Stimulated activated CD4-positive, alpha-beta T cell treated with anti-CD3 and anti-CD28 coated beads, Interleukin-12 subunit alpha, Interleukin-12 subunit beta, amount 100 ng/mL, for 24 hours (primary cell): Measurements from ENCODE around the gene AZU1.
A peak's percentile ranks its signal among the peaks of the same experiment; 100 is the strongest.
"Not testable (repeated sequence)": the region's sequence is repeated elsewhere in the genome, so short reads cannot be mapped to it uniquely, and the experiment has no call there.

Experiments
- DNase-seq, 2 experiments: peaks; one replicate each; pipeline ENCODE4 v3.0.0-alpha.2; 2020; ENCODE audit warnings: low read depth in 2 of 2

Gene AZU1

DNA sequence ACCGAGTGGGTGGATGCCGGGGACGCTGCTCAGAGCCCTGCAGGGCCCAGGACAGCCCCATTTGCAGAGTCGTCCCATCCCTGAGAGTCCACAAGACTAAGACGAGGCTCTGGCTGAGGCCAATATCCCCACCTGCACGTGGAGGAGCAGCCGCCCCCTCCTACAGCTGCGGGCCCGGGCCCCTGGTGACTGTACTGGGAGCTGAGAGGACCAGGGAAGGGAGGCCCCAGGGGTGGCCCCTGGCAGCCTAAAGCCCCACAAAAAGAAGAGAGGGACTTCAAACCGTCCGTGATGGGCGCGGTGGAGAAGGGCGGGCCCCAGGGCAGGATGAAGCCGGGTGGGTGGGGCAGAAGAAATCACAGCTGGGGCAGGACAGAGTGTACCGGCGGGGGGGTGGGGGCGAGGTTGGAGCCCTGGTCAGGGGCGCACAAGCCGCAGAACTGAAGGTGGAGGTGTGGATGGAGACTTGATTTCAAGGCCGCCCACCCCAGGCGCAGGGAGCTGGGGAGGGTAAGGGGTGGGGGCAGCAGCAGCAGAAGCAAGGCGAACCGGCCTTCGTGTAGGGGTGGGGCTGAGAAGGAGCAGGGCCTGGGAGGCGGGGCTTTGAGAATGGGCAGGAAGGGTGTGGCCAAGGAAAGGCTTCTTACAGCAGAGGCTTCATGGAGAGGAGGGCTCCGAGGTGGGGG lies 44.8 kb downstream of the AZU1 start:
- DNase-seq: peak in 1 of 2 experiments; percentile 74

DNA sequence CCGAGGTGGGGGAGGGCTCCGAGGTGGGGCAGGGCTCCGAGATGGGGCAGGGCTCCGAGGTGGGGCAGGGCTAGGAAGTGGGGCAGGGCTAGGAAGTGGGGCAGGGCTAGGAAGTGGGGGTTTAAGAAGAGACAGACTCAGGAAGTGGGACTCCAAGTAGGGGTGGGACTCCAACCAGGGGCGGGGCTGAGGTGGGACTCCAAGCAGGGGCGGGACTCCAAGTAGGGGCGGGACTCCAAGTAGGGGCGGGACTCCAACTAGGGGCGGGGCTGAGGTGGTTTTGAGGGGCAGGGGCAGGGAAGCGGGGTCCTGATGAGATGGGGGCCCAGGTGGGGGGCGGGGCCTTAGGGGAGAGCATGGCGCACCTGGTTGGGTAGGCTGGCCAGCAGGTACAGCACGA lies 45.4 kb downstream of the AZU1 start:
- DNase-seq: peak in 1 of 2 experiments; percentile 43

DNA sequence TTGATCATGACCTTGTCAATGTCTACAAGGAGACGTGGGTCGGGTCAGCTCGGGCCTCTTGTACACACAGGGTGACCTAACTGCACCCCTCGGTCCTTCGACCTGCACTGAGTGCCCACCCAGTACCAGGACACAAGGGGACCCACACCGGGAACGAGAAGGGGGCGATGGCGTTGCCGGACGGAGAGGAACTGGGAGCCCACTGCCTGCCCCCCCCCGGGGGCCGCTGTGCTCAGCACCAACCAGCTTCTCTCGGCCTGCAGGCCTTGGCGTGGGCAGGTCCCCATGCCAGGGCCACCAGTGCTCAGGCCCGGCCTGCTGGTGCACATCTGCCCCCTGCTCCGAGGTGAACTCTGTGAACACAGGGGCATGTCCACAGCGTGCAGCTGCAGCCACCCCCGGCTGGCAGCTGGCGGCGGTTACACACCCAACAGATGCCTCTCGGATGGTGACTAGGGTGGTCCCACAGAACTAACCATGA lies 46.0 kb downstream of the AZU1 start:
- no peak for DNase-seq

DNA sequence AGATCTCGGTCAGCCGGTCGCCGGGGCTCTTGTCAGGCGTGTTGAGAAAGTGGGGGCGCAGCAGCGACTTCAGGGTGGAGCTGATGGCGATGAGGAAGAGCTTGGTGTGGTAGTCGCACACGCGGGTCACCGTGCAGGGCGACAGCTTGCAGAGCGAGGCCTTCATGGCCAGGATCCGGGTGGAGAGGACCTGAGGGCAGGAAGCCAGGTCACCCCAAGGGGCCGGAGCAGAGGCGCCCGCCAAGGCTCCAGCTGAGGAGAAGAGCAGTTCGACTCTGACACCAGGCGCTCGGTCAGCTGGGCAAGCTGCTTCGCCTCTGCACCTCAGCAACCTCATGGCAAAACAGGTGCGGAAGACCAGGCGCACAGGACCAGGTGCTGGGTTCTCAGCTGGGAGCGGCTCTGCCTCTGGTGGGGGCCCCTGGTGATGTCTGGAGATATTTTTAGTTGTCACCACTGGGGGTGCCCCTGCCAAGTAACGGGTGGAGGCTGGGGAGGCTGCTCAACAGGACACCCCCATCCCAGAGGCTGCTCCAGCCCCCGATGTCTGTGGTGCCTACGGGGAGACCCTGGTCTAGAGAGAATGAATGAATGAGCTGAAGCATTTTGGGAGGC lies 47.7 kb downstream of the AZU1 start:
- no peak for DNase-seq

DNA sequence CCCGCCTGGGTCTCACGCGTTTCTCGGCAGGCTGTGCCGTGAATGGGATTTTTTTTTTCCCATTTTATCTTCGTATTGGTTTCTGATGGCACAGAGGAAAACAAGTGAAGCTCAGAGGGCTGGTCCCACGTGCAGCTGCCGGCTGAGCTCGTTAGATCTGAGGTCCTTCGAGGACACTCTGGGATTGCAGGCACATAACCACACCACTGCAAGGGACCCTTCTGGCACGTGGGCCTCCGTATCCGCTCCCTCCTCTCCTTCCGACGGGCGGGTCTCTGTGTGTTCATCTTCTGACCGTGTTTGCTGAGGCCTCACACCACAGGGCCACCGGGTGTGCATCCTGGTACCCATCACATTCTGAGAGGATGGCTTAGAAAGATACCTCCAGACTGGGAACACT lies 48.5 kb downstream of the AZU1 start:
- DNase-seq: no peak

DNA sequence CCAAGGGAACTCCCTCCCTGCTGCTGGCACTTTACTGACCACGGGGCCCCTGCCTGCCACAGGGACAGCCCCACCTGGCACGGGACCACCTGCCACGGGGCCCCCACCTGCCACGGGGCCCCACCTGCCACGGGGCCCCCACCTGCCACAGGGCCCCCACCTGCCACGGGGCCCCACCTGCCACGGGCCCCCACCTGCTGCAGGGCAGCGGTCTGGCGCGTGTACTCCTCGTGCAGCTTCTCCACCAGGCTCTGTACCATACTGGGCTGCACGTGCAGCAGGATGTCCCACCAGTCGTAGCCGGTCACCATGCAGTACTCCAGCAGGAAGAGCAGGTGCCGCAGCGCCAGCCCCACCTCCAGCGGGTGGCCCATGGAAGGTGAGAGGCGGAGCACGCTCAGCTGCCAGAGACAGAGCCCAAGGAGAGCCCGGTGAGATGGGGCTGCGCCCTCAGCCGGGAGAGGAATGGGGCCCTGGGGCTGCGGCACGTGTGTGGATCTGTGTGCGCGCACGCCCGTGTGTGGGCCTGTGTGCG lies 49.2 kb downstream of the AZU1 start:
- DNase-seq: no peak

DNA sequence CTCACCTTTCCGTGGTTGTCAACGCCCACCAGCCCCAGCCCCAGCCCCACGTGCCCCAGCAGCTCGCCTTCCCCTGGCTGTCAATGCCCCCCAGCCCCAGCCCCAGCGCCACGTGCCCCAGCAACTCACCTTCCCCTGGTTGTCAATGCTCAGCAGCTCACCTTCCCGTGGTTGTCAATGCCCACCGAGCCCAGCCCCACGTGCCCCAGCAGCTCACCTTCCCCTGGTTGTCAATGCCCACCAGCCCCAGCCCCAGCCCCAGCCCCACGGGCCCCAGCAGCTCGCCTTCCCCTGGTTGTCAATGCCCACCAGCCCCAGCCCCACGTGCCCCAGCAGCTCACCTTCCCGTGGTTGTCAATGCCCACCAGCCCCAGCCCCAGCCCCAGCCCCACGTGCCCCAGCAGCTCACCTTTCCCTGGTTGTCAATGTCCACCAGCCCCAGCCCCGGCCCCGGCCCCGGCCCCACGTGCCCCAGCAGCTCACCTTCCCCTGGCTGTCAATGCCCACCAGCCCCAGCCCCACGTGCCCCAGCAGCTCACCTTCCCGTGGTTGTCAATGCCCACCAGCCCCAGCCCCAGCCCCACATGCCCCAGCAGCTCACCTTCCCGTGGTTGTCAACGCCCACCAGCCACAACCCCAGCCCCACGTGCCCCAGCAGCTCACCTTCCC lies 50.5 kb downstream of the AZU1 start:
- not testable (repeated sequence) for DNase-seq

DNA sequence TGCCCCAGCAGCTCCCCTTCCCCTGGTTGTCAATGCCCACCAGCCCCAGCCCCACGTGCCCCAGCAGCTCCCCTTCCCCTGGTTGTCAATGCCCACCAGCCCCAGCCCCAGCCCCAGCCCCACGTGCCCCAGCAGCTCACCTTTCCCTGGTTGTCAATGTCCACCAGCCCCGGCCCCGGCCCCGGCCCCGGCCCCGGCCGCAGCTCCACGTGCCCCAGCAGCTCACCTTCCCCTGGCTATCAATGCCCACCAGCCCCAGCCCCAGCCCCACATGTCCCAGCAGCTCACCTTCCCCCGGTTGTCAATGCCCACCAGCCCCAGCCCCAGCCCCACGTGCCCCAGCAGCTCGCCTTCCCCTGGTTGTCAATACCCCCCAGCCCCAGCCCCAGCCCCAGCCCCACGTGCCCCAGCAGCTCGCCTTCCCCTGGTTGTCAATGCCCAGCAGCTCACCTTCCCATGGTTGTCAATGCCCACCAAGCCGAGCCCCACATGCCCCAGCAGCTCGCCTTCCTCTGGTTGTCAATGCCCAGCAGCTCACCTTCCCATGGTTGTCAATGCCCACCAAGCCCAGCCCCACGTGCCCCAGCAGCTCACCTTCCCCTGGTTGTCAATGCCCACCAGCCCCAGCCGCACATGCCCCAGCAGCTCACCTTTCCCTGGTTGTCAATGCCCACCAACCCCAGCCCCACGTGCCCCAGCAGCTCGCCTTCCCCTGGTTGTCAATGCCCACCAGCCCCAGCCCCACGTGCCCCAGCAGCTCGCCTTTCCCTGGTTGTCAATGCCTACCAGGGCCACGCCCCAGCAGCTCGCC lies 51.3 kb downstream of the AZU1 start:
- DNase-seq: not testable (repeated sequence)

DNA sequence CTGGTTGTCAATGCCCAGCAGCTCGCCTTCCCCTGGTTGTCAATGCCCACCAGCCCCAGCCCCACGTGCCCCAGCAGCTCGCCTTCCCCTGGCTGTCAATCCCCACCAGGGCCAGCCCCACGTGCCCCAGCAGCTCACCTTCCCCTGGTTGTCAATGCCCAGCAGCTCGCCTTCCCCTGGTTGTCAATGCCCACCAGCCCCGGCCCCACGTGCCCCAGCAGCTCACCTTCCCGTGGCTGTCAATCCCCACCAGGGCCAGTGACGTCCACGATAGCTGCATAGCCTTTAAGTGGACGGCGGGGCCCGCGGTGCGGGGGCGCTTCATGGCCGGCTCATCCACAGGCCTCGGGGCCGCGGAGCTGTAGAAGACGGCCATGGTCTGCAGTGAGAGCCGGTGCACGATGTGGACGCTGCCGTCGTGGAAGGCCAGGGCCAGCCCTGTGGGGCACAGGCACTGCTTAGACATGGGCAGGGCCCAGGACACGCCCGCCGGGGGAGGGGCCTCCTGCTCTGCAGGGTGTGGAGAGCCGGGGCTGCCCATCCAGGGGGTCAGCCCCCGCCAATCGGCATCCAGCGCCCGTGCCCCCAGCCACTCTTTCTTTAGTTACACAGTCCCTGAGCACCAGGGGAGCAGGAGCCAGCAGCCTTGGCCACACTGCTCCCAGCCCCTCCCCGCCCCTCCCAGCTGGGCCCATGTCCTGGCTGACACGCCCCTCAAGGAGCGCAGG lies 52.2 kb downstream of the AZU1 start:
- DNase-seq: no peak
